ENCODE results near the gene CNOT6L. TPM values are rescaled to one million over a fixed set of nuclear protein-coding genes. Genes with fewer than 3 reads are reported as not detected.
A peak's percentile ranks its signal among the peaks of the same experiment; 100 is the strongest.
"Not testable (repeated sequence)": the region's sequence is repeated elsewhere in the genome, so short reads cannot be mapped to it uniquely, and the experiment has no call there.

CNOT6L gene
- polyA plus RNA-seq (2013) = 10.6 and 10.8 TPM in 2 replicates

- Histone ChIP-seq H3K23ac (ENCODE audit: low read length) (no peak within 1 kb of the TSS), H4K8ac (ENCODE audit: low read depth, low read length) (peak within 1 kb of the TSS; percentile 87), H4K12ac (ENCODE audit: low read depth, low read length) (peak within 1 kb of the TSS; percentile 74), H3K4me1 (ENCODE audit: control insufficient read depth in 1 of 2, insufficient read depth in 2 of 2, low read length in 2 of 2) (peaks cover 0 to 5% of the 10 kb centered on the region in 2 experiments), H4K91ac (ENCODE audit: low read depth, low read length) (peak within 1 kb of the TSS; percentile 53), H3K79me1 (ENCODE audit: low read length) (peaks cover 17% of the 10 kb centered on the region), H3K4me2 (ENCODE audit: low read length) (peak within 1 kb of the TSS; percentile 77), H3K14ac (ENCODE audit: low read length) (peak within 1 kb of the TSS; percentile 82), H3K9ac (ENCODE audit: low read length) (peak within 1 kb of the TSS; percentile 86), H2AFZ (ENCODE audit: insufficient read depth, low read length, poor library complexity) (peak within 1 kb of the TSS; percentile 38), H2BK5ac (ENCODE audit: low read depth, low read length, poor library complexity) (peak within 1 kb of the TSS; percentile 62), H2BK120ac (ENCODE audit: insufficient read depth, low read length, poor library complexity) (peak within 1 kb of the TSS; percentile 79), H2BK12ac (ENCODE audit: low read length) (no peak within 1 kb of the TSS), H2AK5ac (ENCODE audit: low read length) (no peak within 1 kb of the TSS), H3K4me3 (ENCODE audit: low read depth, low read length) (peak within 1 kb of the TSS; percentile 88), H3K27me3 (ENCODE audit: insufficient read depth, low read length) (no peaks in the 10 kb centered on the region), H3K18ac (ENCODE audit: low read length) (peak within 1 kb of the TSS; percentile 67), H3K9me3 (ENCODE audit: insufficient read depth, low read depth, low read length) (no peaks in the 10 kb centered on the region), H3K36me3 (ENCODE audit: control insufficient read depth in 1 of 2, insufficient read depth in 2 of 2, low read length in 2 of 2) (no peaks in the 10 kb centered on the region), H3K4ac (ENCODE audit: low read depth, low read length) (peak within 1 kb of the TSS; percentile 72), H3K79me2 (ENCODE audit: control insufficient read depth, insufficient read depth, low read length, poor library complexity) (peaks cover 8% of the 10 kb centered on the region), H3K27ac (ENCODE audit: low read depth, low read length) (peak within 1 kb of the TSS; percentile 88)
- no CpG with 5 or more reads among the region's 89 CpGs for WGBS (ENCODE audit: extremely low coverage, insufficient coverage, insufficient read length)
- DNase-seq = peak; percentile 94
Observed at GRCh38 chr4:77818602-77819403, at the start of gene CNOT6L. TSS of gene CNOT6L (minus strand) at chr4:77819368. CDS start at chr4:77819308, 60 bp downstream.

GRCh38 chr4:77865259-77865658, 46.1 kb upstream of the CNOT6L start:
- no peak overlapping the region for H2AFZ ChIP-seq (ENCODE audit: insufficient read depth, low read length, poor library complexity)
- H3K23ac ChIP-seq (ENCODE audit: low read length) = no peak overlapping the region
- no peaks in the 10 kb centered on the region for H3K79me1 ChIP-seq (ENCODE audit: low read length)
- H2AK5ac ChIP-seq (ENCODE audit: low read length) = no peak overlapping the region
- H3K9me3 ChIP-seq (ENCODE audit: insufficient read depth, low read depth, low read length) = no peaks in the 10 kb centered on the region
- H3K79me2 ChIP-seq (ENCODE audit: control insufficient read depth, insufficient read depth, low read length, poor library complexity) = peaks cover 2% of the 10 kb centered on the region
- H3K36me3 ChIP-seq (ENCODE audit: control insufficient read depth in 1 of 2, insufficient read depth in 2 of 2, low read length in 2 of 2) = peaks cover 0 to 2% of the 10 kb centered on the region in 2 experiments
- H3K14ac ChIP-seq (ENCODE audit: low read length) = no peak overlapping the region
- no peak overlapping the region for H3K4ac ChIP-seq (ENCODE audit: low read depth, low read length)
- H2BK120ac ChIP-seq (ENCODE audit: insufficient read depth, low read length, poor library complexity) = no peak overlapping the region
- H3K9ac ChIP-seq (ENCODE audit: low read length) = no peak overlapping the region
- no peak overlapping the region for H3K18ac ChIP-seq (ENCODE audit: low read length)
- no peaks in the 10 kb centered on the region for H3K27me3 ChIP-seq (ENCODE audit: insufficient read depth, low read length)
- peaks cover 0 to 3% of the 10 kb centered on the region in 2 experiments for H3K4me1 ChIP-seq (ENCODE audit: control insufficient read depth in 1 of 2, insufficient read depth in 2 of 2, low read length in 2 of 2)
- no CpG with 5 or more reads among the region's 3 CpGs for WGBS (ENCODE audit: extremely low coverage, insufficient coverage, insufficient read length)
- H2BK12ac ChIP-seq (ENCODE audit: low read length) = no peak overlapping the region
- no peak overlapping the region for H4K12ac ChIP-seq (ENCODE audit: low read depth, low read length)
- H4K8ac ChIP-seq (ENCODE audit: low read depth, low read length) = no peak overlapping the region
- DNase-seq = no peak
- no peak overlapping the region for H2BK5ac ChIP-seq (ENCODE audit: low read depth, low read length, poor library complexity)
- H3K4me3 ChIP-seq (ENCODE audit: low read depth, low read length) = no peak overlapping the region
- H4K91ac ChIP-seq (ENCODE audit: low read depth, low read length) = no peak overlapping the region
- H3K4me2 ChIP-seq (ENCODE audit: low read length) = no peak overlapping the region
- no peak overlapping the region for H3K27ac ChIP-seq (ENCODE audit: low read depth, low read length)

- H4K8ac ChIP-seq (ENCODE audit: low read depth, low read length); H2AK5ac ChIP-seq (ENCODE audit: low read length): not testable (repeated sequence)
- no CpG with 5 or more reads among the region's 14 CpGs for WGBS (ENCODE audit: extremely low coverage, insufficient coverage, insufficient read length)
Observed at GRCh38 chr4:77863341-77863740, 44.2 kb upstream of the CNOT6L start.

GRCh38 chr4:77862478-77863216, 43.5 kb upstream of the CNOT6L start, which contains the start of gene MRPL1:
TSS of gene MRPL1 (plus strand) at chr4:77862830. CDS start at chr4:77862849, 19 bp downstream.
- Histone ChIP-seq H3K36me3 (ENCODE audit: control insufficient read depth in 1 of 2, insufficient read depth in 2 of 2, low read length in 2 of 2) (peaks cover 0 to 2% of the 10 kb centered on the region in 2 experiments), H3K9me3 (ENCODE audit: insufficient read depth, low read depth, low read length) (no peaks in the 10 kb centered on the region), H3K4me3 (ENCODE audit: low read depth, low read length) (peak within 1 kb of the TSS; percentile 80), H3K23ac (ENCODE audit: low read length) (no peak within 1 kb of the TSS), H2BK120ac (ENCODE audit: insufficient read depth, low read length, poor library complexity) (no peak within 1 kb of the TSS), H3K79me2 (ENCODE audit: control insufficient read depth, insufficient read depth, low read length, poor library complexity) (peaks cover 2% of the 10 kb centered on the region), H4K12ac (ENCODE audit: low read depth, low read length) (peak within 1 kb of the TSS; percentile 94), H4K8ac (ENCODE audit: low read depth, low read length) (peak within 1 kb of the TSS; percentile 85), H2AK5ac (ENCODE audit: low read length) (no peak within 1 kb of the TSS), H3K9ac (ENCODE audit: low read length) (peak within 1 kb of the TSS; percentile 78), H3K4ac (ENCODE audit: low read depth, low read length) (peak within 1 kb of the TSS; percentile 60), H4K91ac (ENCODE audit: low read depth, low read length) (peak within 1 kb of the TSS; percentile 28), H3K79me1 (ENCODE audit: low read length) (no peaks in the 10 kb centered on the region), H2BK12ac (ENCODE audit: low read length) (no peak within 1 kb of the TSS), H2AFZ (ENCODE audit: insufficient read depth, low read length, poor library complexity) (peak within 1 kb of the TSS; percentile 86), H3K14ac (ENCODE audit: low read length) (peak within 1 kb of the TSS; percentile 34), H3K4me1 (ENCODE audit: control insufficient read depth in 1 of 2, insufficient read depth in 2 of 2, low read length in 2 of 2) (peaks cover 0 to 3% of the 10 kb centered on the region in 2 experiments), H2BK5ac (ENCODE audit: low read depth, low read length, poor library complexity) (peak within 1 kb of the TSS; percentile 47), H3K18ac (ENCODE audit: low read length) (peak within 1 kb of the TSS; percentile 65), H3K4me2 (ENCODE audit: low read length) (peak within 1 kb of the TSS; percentile 88), H3K27ac (ENCODE audit: low read depth, low read length) (peak within 1 kb of the TSS; percentile 63), H3K27me3 (ENCODE audit: insufficient read depth, low read length) (no peaks in the 10 kb centered on the region)
- no CpG with 5 or more reads among the region's 33 CpGs for WGBS (ENCODE audit: extremely low coverage, insufficient coverage, insufficient read length)
- DNase-seq = peak; percentile 91 to 97

More at GRCh38 chr4:77863341-77863740, 44.2 kb upstream of the CNOT6L start:
- not testable (repeated sequence) for H3K4me1 ChIP-seq (ENCODE audit: control insufficient read depth in 1 of 2, insufficient read depth in 2 of 2, low read length in 2 of 2); H3K9ac ChIP-seq (ENCODE audit: low read length); H2BK12ac ChIP-seq (ENCODE audit: low read length); H2AFZ ChIP-seq (ENCODE audit: insufficient read depth, low read length, poor library complexity); H3K79me1 ChIP-seq (ENCODE audit: low read length); H4K91ac ChIP-seq (ENCODE audit: low read depth, low read length); H3K27ac ChIP-seq (ENCODE audit: low read depth, low read length); H3K36me3 ChIP-seq (ENCODE audit: control insufficient read depth in 1 of 2, insufficient read depth in 2 of 2, low read length in 2 of 2); H3K9me3 ChIP-seq (ENCODE audit: insufficient read depth, low read depth, low read length); H3K79me2 ChIP-seq (ENCODE audit: control insufficient read depth, insufficient read depth, low read length, poor library complexity); H4K12ac ChIP-seq (ENCODE audit: low read depth, low read length); H3K23ac ChIP-seq (ENCODE audit: low read length); H2BK120ac ChIP-seq (ENCODE audit: insufficient read depth, low read length, poor library complexity); H3K18ac ChIP-seq (ENCODE audit: low read length); H2BK5ac ChIP-seq (ENCODE audit: low read depth, low read length, poor library complexity); H3K4ac ChIP-seq (ENCODE audit: low read depth, low read length); H3K14ac ChIP-seq (ENCODE audit: low read length); H3K27me3 ChIP-seq (ENCODE audit: insufficient read depth, low read length)
- Histone ChIP-seq H3K4me2 (ENCODE audit: low read length) (peak overlapping the region; percentile 88), H3K4me3 (ENCODE audit: low read depth, low read length) (peak overlapping the region; percentile 35)
- peak in 1 of 2 donors; percentile 11 for DNase-seq
